Activated CD4-positive, CD25-positive, alpha-beta regulatory T cell treated with anti-CD3 and anti-CD28 coated beads, Interleukin-2, amount 50 U/mL, for 24 hours (primary cell): ENCODE results near the gene SYT12.
"Not testable (repeated sequence)": the region's sequence is repeated elsewhere in the genome, so short reads cannot be mapped to it uniquely, and the experiment has no call there.

Experiments
- ATAC-seq, 2 donors: fragments of 150-1000 bp; cut with Tn5 transposase; one replicate each; pipeline ENCODE4 v1.10.0; 2021; ENCODE audit warnings: mild to moderate bottlenecking in 1 of 2, moderate library complexity in 1 of 2

The SYT12 gene

GRCh38 chr11:66996609-66997273, 26.2 kb upstream of the SYT12 start:
- ATAC-seq = no peak

GRCh38 chr11:66999555-66999954, 23.4 kb upstream of the SYT12 start:
- ATAC-seq = no peak

GRCh38 chr11:67001332-67001731, 21.6 kb upstream of the SYT12 start:
- no peak for ATAC-seq

- no peak for ATAC-seq
These were observed 20.5 kb upstream of the SYT12 start for GRCh38 chr11:67002297-67002913.

- ATAC-seq = no peak
These were observed 20.0 kb upstream of the SYT12 start for GRCh38 chr11:67002921-67003411.

DNA sequence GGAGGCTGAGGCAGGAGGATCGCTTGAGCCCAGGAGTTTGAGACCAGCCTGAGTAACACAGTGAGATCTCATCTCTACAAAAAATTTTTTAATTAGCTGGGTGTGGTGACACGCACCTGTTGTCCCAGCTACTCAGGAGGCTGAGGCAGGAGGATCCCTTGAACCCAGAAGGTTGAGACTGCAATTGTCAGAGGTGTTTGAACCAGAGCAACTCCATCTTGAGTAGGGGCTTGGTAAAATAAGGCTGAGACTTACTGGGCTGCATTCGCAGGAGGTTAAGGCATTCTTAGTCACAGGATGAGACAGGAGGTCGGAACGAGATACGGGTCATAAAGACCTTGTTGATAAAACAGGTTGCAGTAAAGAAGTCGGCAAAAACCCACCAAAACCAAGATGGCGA, 17.7 kb upstream of the SYT12 start:
- not testable (repeated sequence) for ATAC-seq

DNA sequence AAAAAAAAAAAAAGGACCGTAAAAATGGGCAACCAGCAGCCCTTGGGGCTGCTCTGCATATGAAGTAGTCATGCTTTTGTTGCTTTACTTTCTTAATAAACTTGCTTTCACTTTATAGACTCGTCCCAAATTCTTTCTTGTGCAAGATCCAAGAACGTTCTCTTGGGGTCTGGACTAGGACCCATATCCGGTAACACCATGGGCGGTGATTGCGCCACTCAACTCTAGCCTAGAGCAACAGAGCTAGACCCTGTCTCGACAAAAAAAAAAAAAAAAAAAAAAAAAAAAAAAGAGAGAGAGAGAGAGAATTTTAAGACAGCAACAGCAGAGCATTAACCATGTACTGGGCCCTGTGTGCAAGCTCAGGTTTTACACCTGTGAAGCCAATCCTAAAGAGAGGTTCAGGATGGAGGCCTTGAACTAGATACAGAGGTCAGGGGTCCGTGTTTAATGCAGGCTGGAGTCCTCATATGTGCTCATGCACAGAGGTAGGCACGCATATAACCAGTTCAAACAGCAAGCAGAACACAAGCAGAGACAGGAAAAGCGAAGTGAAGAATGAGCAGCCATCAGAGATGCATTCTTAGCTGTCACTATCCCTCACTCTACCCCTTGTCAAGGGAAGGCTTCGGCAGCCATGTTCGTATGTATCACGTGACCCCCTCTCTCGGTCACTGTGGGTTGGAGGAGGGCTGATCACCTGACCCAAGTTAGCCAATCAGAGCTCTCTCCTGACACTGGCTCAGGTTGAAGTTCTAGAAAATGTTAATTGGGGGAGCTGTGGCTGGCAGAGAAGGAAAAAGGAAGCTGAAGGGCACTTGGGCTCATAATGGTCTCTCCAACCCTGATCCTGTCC, 16.7 kb upstream of the SYT12 start:
- ATAC-seq = peak in 1 of 2 donors; percentile 51

GRCh38 chr11:67007126-67007525, 15.8 kb upstream of the SYT12 start:
- no peak for ATAC-seq

GRCh38 chr11:67010296-67010905, 12.5 kb upstream of the SYT12 start:
- no peak for ATAC-seq

GRCh38 chr11:67013511-67014045, 9.4 kb upstream of the SYT12 start:
- ATAC-seq = no peak

- no peak for ATAC-seq
These were observed 8.6 kb upstream of the SYT12 start for GRCh38 chr11:67014343-67014742.

- no peak for ATAC-seq
These were observed 7.9 kb upstream of the SYT12 start for GRCh38 chr11:67015048-67015447.

DNA sequence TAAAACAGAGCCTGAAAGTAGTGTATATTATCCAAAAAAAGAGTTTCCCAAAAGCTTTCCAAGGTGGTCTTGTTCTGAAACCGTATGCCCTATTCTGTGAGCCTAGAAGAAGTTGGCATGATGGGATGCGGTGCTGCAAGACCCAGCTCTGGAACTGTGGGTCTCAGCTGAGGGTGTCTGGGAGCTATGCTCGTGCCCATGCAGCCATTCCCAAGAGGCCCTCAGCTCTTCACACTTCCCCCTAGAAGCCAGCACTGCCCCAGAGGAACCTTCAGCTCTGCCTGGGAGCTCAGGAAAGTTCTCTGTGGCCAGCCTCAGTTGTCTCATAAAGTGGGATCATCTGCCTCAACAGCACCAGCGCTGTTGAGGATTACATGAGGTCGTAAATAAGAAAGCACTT, 6.4 kb upstream of the SYT12 start:
- ATAC-seq = no peak

GRCh38 chr11:67020949-67021348, 2.0 kb upstream of the SYT12 start:
- peak in 1 of 2 donors; percentile 21 for ATAC-seq

- no peak for ATAC-seq
These were observed 497 bp upstream of the SYT12 start for GRCh38 chr11:67022341-67022933.

- no peak for ATAC-seq
These were observed 1.0 kb downstream of the SYT12 start for GRCh38 chr11:67023957-67024353.

DNA sequence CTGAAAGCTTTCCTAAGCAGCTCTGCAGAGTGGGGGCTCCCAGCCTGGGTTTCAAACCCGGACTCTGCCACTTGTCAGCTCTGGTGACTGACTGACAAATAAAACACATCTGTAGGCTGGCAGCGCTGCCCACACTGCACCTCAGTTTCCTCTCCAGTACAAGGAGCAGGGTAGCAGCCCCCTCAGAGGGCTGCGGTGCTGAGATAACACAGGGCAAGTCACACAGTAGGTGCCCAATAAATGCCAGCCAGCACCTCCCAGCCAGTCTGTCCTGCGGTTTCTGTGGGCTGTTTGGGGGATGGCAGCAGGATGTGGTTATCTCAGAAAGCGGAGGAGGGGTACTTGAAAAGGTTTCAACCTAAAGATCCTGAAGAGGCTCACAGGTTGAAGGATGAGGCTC, 1.5 kb downstream of the SYT12 start:
- peak; percentile 23 to 52 for ATAC-seq

- no peak for ATAC-seq
These were observed 2.0 kb downstream of the SYT12 start for GRCh38 chr11:67024966-67025365.

- no peak for ATAC-seq
These were observed 2.8 kb downstream of the SYT12 start for GRCh38 chr11:67025750-67026149.

GRCh38 chr11:67026941-67027340, 4.0 kb downstream of the SYT12 start:
- no peak for ATAC-seq

DNA sequence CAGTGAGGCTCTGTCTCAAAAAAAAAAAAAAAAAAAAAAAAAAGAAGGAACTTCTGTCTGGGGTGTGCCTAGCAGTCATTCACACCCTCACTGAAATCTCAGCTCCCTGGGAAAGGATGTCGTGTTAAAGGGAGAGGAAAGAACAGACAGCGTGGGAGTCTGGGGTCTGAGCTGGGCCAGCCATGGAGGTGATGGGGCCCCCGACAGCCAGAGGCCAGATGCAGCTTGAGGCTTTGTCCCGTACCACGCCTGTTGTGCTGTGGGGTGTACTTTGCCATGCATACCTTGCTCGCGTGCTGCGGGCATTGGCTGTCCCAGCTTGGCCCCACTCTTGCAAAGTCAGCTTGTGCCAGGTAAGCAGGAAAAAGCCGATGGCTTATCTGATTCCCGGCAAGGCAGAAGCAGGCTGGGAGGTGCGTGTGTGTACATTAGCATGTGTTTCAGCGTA, 4.6 kb downstream of the SYT12 start:
- ATAC-seq = no peak

- no peak for ATAC-seq
These were observed 5.1 kb downstream of the SYT12 start for GRCh38 chr11:67027943-67028542.
